Neutrophil (primary cell): ENCODE results near the gene RFX8.

Experiments
- H3K27ac ChIP-seq: fragments of 200-600 bp; sonication (generic); 2 replicates; pipeline ENCODE4 v1.5.1; 2016; ENCODE audit warnings: mild to moderate bottlenecking, moderate library complexity
- H3K27me3 ChIP-seq: fragments of 200-600 bp; sonication (generic); 2 replicates; pipeline ENCODE4 v1.6.0; 2016; ENCODE audit warnings: mild to moderate bottlenecking
- H3K36me3 ChIP-seq: fragments of 200-600 bp; sonication (generic); 2 replicates; pipeline ENCODE4 v1.5.1; 2017
- H3K4me1 ChIP-seq, 2 experiments: fragments of 200-600 bp in 1 of 2; sonication (generic) in 1 of 2; 1 replicate in 1 of 2; 2 replicates in 1 of 2; pipeline versions ENCODE4 v1.5.1 to v1.6.1; 2013 to 2016; ENCODE audit warnings: low read depth in 1 of 2, low read length in 1 of 2, mild to moderate bottlenecking in 1 of 2, moderate library complexity in 1 of 2; ENCODE audit not compliant: control insufficient read depth in 1 of 2, insufficient read depth in 1 of 2
- H3K4me3 ChIP-seq, 2 experiments: fragments of 200-600 bp in 1 of 2; sonication (generic) in 1 of 2; 1 replicate in 1 of 2; 2 replicates in 1 of 2; pipeline ENCODE4 v1.5.1; 2013 to 2016; ENCODE audit warnings: low read depth in 1 of 2, low read length in 1 of 2, mild to moderate bottlenecking in 1 of 2, moderate library complexity in 1 of 2
- H3K9me3 ChIP-seq: fragments of 200-600 bp; sonication (generic); 2 replicates; pipeline ENCODE4 v1.5.1; 2016
- CTCF ChIP-seq: fragments of 200-600 bp; sonication (generic); IDR thresholded peaks from 2 replicates; pipeline ENCODE4 v1.5.1; 2016; ENCODE audit warnings: antibody characterized with exemption

Gene RFX8

DNA sequence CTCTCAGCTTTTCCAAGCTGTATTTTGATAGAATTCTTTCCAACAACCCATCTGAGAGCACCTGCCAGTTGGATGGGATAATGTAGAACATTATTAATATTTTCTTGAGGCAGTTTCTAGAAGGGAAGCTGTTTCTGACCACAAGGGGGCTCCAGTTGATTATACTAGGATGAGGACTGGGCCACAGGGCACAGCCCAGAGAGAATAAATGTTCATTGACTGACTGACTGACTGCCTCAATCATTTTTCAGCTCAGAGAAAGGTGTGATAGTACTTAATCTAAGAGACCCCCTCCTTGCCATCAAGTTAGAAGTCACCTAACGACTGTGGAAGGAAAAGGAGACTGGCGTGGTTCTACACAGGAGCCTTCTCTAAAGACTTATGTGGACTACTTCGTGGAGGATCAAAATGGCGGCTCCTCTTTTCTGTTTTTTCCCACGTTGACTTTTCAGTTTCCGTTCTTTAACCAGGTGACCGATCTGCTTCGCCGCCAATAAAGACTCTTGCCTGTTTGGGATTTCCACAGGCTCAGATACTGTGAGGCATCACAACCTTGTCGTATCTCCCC, 55.7 kb downstream of the RFX8 start:
- H3K36me3 ChIP-seq: no peaks in the 10 kb centered on the region
- peak; percentile 55 for TF ChIP-seq CTCF
- no peaks in the 10 kb centered on the region for H3K9me3 ChIP-seq
- H3K27me3 ChIP-seq: no peaks in the 10 kb centered on the region
- H3K27ac ChIP-seq: no peak overlapping the region
- H3K4me1 ChIP-seq: no peaks in the 10 kb centered on the region
- no peak overlapping the region for H3K4me3 ChIP-seq

DNA sequence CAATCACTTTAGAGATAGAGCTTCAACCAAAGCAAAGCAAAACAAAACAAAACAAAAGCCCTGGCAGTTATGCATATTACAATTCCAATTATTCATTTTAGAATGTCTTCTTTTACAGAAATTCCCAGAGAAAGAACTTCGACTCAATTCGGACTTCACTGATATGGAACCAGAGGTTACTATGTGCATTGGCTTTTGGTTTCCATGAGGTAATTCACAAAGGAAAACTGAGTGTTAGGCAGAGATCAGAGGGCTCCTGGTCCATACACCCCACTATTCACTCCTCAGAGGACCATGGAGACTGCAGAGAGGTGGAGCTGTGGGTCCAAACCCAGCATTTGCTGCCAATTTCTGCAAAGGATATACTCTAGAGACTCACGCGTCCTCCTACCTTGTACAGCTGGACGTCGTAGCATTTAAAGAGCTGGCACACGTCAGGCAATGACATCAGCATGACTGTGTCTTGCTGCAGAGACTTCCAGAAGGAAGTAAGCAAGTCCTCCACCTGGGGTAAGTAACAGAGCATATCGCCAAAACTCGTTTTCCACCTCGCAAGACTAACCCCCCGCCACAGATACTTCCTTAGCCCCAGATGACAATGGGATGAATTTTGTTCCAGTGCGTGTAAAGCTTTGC, 56.3 kb downstream of the RFX8 start:
- H3K4me3 ChIP-seq: no peak overlapping the region
- no peaks in the 10 kb centered on the region for H3K4me1 ChIP-seq
- no peak overlapping the region for H3K27ac ChIP-seq
- TF ChIP-seq CTCF: no peak
- H3K9me3 ChIP-seq: no peaks in the 10 kb centered on the region
- no peaks in the 10 kb centered on the region for H3K36me3 ChIP-seq
- no peaks in the 10 kb centered on the region for H3K27me3 ChIP-seq

DNA sequence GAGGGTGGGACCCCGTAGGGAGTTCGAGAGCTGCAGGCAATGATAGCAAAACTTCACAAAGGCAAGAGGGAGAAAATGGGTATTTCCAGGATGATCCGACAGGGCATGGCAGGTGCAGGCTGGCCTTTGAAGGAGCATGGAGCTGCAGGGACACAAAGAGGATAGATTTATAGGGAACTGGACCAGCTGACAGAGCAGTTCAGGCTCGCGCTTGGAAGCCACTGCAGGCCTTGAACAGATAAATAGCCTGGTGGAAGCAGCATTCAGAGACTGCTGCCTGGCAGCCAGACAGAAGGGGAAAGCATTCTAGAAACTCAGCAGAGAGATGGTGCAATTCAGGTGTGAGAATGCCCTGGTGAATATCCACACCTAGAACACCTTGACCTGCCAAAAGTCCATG, 58.3 kb downstream of the RFX8 start:
- no peak overlapping the region for H3K27ac ChIP-seq
- H3K27me3 ChIP-seq: no peaks in the 10 kb centered on the region
- H3K4me1 ChIP-seq: no peaks in the 10 kb centered on the region
- no peak for TF ChIP-seq CTCF
- no peaks in the 10 kb centered on the region for H3K36me3 ChIP-seq
- no peaks in the 10 kb centered on the region for H3K9me3 ChIP-seq
- H3K4me3 ChIP-seq: no peak overlapping the region

GRCh38 chr2:101415884-101416283, 59.0 kb downstream of the RFX8 start:
- H3K27me3 ChIP-seq: no peaks in the 10 kb centered on the region
- H3K27ac ChIP-seq: no peak overlapping the region
- H3K4me1 ChIP-seq: no peaks in the 10 kb centered on the region
- H3K36me3 ChIP-seq: no peaks in the 10 kb centered on the region
- no peak overlapping the region for H3K4me3 ChIP-seq
- TF ChIP-seq CTCF: no peak
- H3K9me3 ChIP-seq: no peaks in the 10 kb centered on the region

DNA sequence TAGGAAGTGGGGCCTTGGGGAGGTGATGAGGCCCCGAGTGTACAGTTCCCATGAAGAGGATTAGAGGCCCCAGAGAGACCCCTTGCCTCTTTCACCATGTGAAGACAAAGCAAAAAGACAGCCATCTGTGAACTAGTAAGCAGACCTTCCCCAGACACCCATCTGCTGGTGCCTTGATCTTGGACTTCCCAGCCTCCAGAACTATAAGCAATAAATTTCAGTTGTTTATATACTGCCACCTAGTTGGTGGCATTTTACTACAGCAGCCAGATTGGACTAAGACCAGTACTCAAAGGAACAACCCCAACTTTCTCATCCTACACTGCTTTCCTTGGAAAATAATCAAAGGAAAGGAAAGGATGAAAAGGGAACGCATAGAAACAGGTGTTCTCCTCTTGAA, 59.7 kb downstream of the RFX8 start:
- Histone ChIP-seq H3K9me3 (no peaks in the 10 kb centered on the region), H3K36me3 (no peaks in the 10 kb centered on the region), H3K27ac (no peak overlapping the region), H3K4me1 (no peaks in the 10 kb centered on the region), H3K4me3 (no peak overlapping the region), H3K27me3 (no peaks in the 10 kb centered on the region)
- no peak for TF ChIP-seq CTCF
